IPS DF 6.9 (cell line): Measurements from ENCODE around the gene TLCD3B.

Experiments
- DNase-seq: peaks from one replicate; pipeline ENCODE4 v3.0.0-alpha.2; 2013; ENCODE audit warnings: low read depth, low spot score
- H3K27ac ChIP-seq: one replicate; pipeline ENCODE4 v1.5.1; 2013; ENCODE audit warnings: low read length, control low read depth
- H3K27me3 ChIP-seq: 2 replicates; pipeline ENCODE4 v1.6.1; 2013; ENCODE audit warnings: mild to moderate bottlenecking, low read length; ENCODE audit not compliant: control insufficient read depth, insufficient read depth
- H3K36me3 ChIP-seq: 2 replicates; pipeline ENCODE4 v1.6.1; 2013; ENCODE audit warnings: low read length; ENCODE audit not compliant: control insufficient read depth, insufficient read depth
- H3K4me1 ChIP-seq: 2 replicates; pipeline ENCODE4 v1.6.1; 2013; ENCODE audit warnings: low read length; ENCODE audit not compliant: control insufficient read depth, insufficient read depth
- H3K4me3 ChIP-seq: 2 replicates; pipeline ENCODE4 v1.5.1; 2013; ENCODE audit warnings: mild to moderate bottlenecking, low read length
- H3K9me3 ChIP-seq: 2 replicates; pipeline ENCODE4 v1.6.1; 2013; ENCODE audit warnings: low read length, inconsistent platforms; ENCODE audit not compliant: control insufficient read depth, insufficient read depth
- WGBS: extraction: QIAGEN DNeasy Blood & Tissue Kit; methylation state at CpG from one replicate; pipeline ENCODE4 v1.1.7; 2013; ENCODE audit warnings: mixed read lengths, missing lambda C conversion rate; ENCODE audit not compliant: insufficient read length, insufficient coverage; 5-methylcytosine and 5-hydroxymethylcytosine counted together

The TLCD3B gene

GRCh38 chr16:30004811-30005242 is 26.2 kb downstream of the TLCD3B start:
- Histone ChIP-seq H3K9me3 (no peaks in the 10 kb centered on the region), H3K27me3 (no peaks in the 10 kb centered on the region), H3K36me3 (peaks cover 19% of the 10 kb centered on the region), H3K27ac (no peak overlapping the region), H3K4me3 (no peak overlapping the region), H3K4me1 (no peaks in the 10 kb centered on the region; the same call in none of the 2 replicates)
- DNase-seq: no peak
- no CpG with 5 or more reads among the region's 11 CpGs for WGBS

GRCh38 chr16:30004424-30004776 is 26.7 kb downstream of the TLCD3B start:
- H3K4me1 ChIP-seq: no peaks in the 10 kb centered on the region; the same call in none of the 2 replicates
- H3K4me3 ChIP-seq: no peak overlapping the region
- no peak for DNase-seq
- H3K27me3 ChIP-seq: no peaks in the 10 kb centered on the region
- peaks cover 19% of the 10 kb centered on the region for H3K36me3 ChIP-seq
- no peaks in the 10 kb centered on the region for H3K9me3 ChIP-seq
- no peak overlapping the region for H3K27ac ChIP-seq
- WGBS: no CpG with 5 or more reads among the region's 19 CpGs

GRCh38 chr16:30003670-30004423 is 27.2 kb downstream of the TLCD3B start:
- H3K9me3 ChIP-seq: no peaks in the 10 kb centered on the region
- peaks cover 19% of the 10 kb centered on the region for H3K36me3 ChIP-seq
- no peak overlapping the region for H3K4me3 ChIP-seq
- no peak overlapping the region for H3K27ac ChIP-seq
- H3K4me1 ChIP-seq: no peaks in the 10 kb centered on the region; the same call in 1 of the 2 replicates
- no peak for DNase-seq
- WGBS: no CpG with 5 or more reads among the region's 17 CpGs
- no peaks in the 10 kb centered on the region for H3K27me3 ChIP-seq

- H3K9me3 ChIP-seq: no peaks in the 10 kb centered on the region
Observed at GRCh38 chr16:30002614-30003346, 28.3 kb downstream of the TLCD3B start.

GRCh38 chr16:30000735-30001631 is 30.1 kb downstream of the TLCD3B start:
- peaks cover 17% of the 10 kb centered on the region for H3K36me3 ChIP-seq

More at GRCh38 chr16:30002614-30003346, 28.3 kb downstream of the TLCD3B start:
- H3K4me3 ChIP-seq: no peak overlapping the region
- DNase-seq: no peak
- H3K36me3 ChIP-seq: peaks cover 19% of the 10 kb centered on the region
- no CpG with 5 or more reads among the region's 19 CpGs for WGBS
- no peaks in the 10 kb centered on the region for H3K27me3 ChIP-seq
- no peak overlapping the region for H3K27ac ChIP-seq
- H3K4me1 ChIP-seq: no peaks in the 10 kb centered on the region; the same call in 1 of the 2 replicates

GRCh38 chr16:29999605-30000004 is 31.5 kb downstream of the TLCD3B start:
- no peaks in the 10 kb centered on the region for H3K27me3 ChIP-seq
- WGBS: no CpG with 5 or more reads among the region's 6 CpGs
- no peaks in the 10 kb centered on the region; the same call in none of the 2 replicates for H3K4me1 ChIP-seq
- no peak for DNase-seq
- H3K4me3 ChIP-seq: no peak overlapping the region
- H3K27ac ChIP-seq: no peak overlapping the region
- no peaks in the 10 kb centered on the region for H3K9me3 ChIP-seq
- H3K36me3 ChIP-seq: peaks cover 15% of the 10 kb centered on the region

More at GRCh38 chr16:30000735-30001631, 30.1 kb downstream of the TLCD3B start:
- no CpG with 5 or more reads among the region's 33 CpGs for WGBS
- Histone ChIP-seq H3K27me3 (no peaks in the 10 kb centered on the region), H3K4me3 (no peak overlapping the region), H3K27ac (no peak overlapping the region), H3K4me1 (no peaks in the 10 kb centered on the region; the same call in none of the 2 replicates), H3K9me3 (no peaks in the 10 kb centered on the region)
- DNase-seq: no peak

- no peak for DNase-seq
- 100% methylated on average over 1 of the region's 9 CpGs for WGBS
- Histone ChIP-seq H3K36me3 (peaks cover 5% of the 10 kb centered on the region), H3K27me3 (no peaks in the 10 kb centered on the region), H3K9me3 (no peaks in the 10 kb centered on the region), H3K4me1 (no peaks in the 10 kb centered on the region; the same call in none of the 2 replicates), H3K27ac (no peak overlapping the region), H3K4me3 (peak overlapping the region; percentile 73)
Observed at GRCh38 chr16:29996766-29997250, 34.3 kb downstream of the TLCD3B start.

- WGBS: no CpG with 5 or more reads among the region's 65 CpGs
- Histone ChIP-seq H3K9me3 (no peaks in the 10 kb centered on the region), H3K36me3 (peaks cover 4% of the 10 kb centered on the region), H3K27ac (no peak within 1 kb of the TSS), H3K4me3 (peak within 1 kb of the TSS; percentile 73), H3K4me1 (no peaks in the 10 kb centered on the region; the same call in none of the 2 replicates), H3K27me3 (no peaks in the 10 kb centered on the region)
- peak; percentile 96 for DNase-seq
Observed at GRCh38 chr16:29995911-29996765, 34.9 kb downstream of the TLCD3B start, which contains the start of gene INO80E. Gene INO80E, plus strand, starts transcription at chr16:29996241. Its CDS starts 70 bp downstream, at chr16:29996311.

GRCh38 chr16:29995324-29995910 is 35.7 kb downstream of the TLCD3B start, which contains the start of gene HIRIP3:
Gene HIRIP3, minus strand, starts transcription at chr16:29995617. Its CDS starts 12 bp downstream, at chr16:29995605.
- H3K4me1 ChIP-seq: no peaks in the 10 kb centered on the region; the same call in none of the 2 replicates
- peak within 1 kb of the TSS; percentile 73 for H3K4me3 ChIP-seq
- DNase-seq: no peak

More at GRCh38 chr16:29995324-29995910, 35.7 kb downstream of the TLCD3B start, which contains the start of gene HIRIP3:
- Histone ChIP-seq H3K27ac (no peak within 1 kb of the TSS), H3K9me3 (no peaks in the 10 kb centered on the region), H3K36me3 (peaks cover 5% of the 10 kb centered on the region), H3K27me3 (no peaks in the 10 kb centered on the region)
- no CpG with 5 or more reads among the region's 53 CpGs for WGBS
